Hematopoietic multipotent progenitor cell treated with erythropoietin and hydrocortisone succinate and interleukin-3 and kit ligand, for 8 days (in vitro differentiated cells): Measurements from ENCODE around the gene FHL1.
A peak's percentile ranks its signal among the peaks of the same experiment; 100 is the strongest.
"Not testable (repeated sequence)": the region's sequence is repeated elsewhere in the genome, so short reads cannot be mapped to it uniquely, and the experiment has no call there.

ENCODE experiments used
- DNase-seq: peaks from one replicate; pipeline ENCODE4 v3.0.0-alpha.2; 2015

FHL1 gene

DNA sequence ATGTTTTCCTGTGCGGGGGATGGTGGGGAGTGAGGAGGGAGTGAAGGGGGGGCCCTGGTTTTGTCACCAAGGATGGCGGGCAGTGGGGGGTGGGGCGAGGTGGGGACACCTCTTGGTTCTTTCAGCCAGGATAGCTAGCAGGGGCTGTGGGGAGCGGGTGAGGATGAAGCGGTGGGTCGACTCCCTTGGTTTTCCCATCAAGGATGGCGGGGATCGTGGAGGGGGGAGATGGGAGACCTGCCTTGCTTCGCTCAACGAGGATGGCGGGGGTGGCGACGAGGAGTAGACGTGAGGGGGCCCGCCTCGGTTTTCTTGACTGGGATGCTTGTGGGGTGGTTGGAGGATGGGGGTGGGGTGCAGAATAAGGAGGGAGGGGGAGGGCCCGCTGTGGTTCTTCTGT is 643 bp downstream of the FHL1 start:
- DNase-seq, result no peak

GRCh38 chrX:136148391-136148790 is 1.1 kb downstream of the FHL1 start:
- no peak for DNase-seq

DNA sequence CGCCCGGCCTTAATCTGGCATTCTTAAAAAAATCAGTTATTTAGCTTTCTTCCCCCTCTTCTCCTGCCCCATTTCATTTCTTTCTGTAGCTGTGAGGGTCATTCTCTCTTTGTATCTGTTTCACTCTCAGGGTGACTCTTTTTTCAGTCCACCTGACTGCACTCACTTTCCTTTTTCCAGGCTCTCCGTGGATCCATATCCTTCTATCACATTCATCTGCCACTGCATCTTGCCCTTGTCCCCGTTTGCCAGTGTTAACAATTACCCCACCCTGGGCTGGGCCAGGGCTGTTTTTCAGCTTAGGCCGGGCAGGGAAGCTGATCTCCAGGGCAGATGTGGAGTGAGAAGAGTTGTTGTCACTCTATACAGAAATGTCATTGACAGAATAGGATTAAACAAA is 7.7 kb downstream of the FHL1 start:
- DNase-seq, result no peak

GRCh38 chrX:136156560-136157117 is 9.3 kb downstream of the FHL1 start:
- DNase-seq, result no peak

- no peak for DNase-seq
Observed at GRCh38 chrX:136157187-136157586, 9.9 kb downstream of the FHL1 start.

- DNase-seq, result no peak
Observed at GRCh38 chrX:136158685-136159084, 11.4 kb downstream of the FHL1 start.

DNA sequence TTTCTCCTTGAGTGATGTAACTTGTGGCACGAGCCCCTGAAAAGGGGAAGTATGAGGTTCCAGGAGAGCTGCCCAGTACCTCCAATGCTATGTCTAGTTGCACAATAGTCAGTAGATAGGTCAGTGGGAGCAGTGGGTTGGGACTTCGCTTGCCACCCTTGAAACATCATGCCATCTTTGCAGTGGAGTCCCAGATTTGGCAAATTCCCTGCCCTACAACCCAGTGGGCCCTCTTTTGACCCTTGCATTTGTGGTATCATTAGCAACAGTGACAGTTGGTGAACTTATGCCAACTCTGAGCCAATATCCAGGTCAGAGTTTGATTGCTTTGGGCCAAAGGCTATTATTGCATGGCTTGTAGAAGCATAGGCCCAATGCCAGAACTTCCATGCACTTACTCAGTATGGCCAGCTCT is 12.3 kb downstream of the FHL1 start:
- no peak for DNase-seq

GRCh38 chrX:136162827-136163570 is 15.7 kb downstream of the FHL1 start:
- DNase-seq, result peak; percentile 49

DNA sequence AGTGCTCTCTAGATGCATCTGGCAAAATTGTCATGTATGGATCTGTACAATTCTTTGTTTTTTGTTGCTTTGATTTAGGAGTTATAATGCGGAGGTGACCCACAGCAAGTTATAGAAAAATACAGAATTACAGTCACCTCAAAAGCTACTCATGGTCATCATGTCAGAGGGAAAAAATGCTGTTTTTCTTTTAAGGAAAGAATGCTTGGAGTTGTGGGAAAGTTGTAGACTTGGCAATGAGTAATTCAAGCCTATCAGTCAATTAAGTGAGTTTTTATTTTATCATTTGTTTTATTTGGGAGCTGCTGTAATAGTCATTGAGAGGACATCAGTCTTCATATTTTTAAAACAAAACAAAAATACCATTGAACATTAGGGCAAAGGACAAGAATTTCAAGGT is 16.4 kb downstream of the FHL1 start:
- DNase-seq, result no peak

DNA sequence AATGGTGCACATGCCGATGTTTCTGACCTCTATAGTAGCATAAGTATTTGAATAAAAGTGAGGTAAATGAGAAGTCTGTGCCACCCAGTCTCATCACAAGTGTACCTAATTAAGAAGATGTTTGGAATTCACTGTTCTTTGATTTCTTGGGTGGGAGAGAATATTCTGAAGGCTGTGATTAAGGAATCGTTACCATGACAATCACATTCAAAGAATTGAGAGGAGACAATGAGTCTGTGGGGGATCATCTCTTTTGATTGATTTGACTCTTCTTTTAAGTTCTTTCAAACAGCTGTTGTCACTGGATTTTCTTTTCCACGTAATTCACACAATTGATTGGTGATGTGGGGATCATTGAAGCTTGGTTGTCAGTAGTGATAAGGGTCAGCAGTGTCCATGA is 18.1 kb downstream of the FHL1 start:
- no peak for DNase-seq

DNA sequence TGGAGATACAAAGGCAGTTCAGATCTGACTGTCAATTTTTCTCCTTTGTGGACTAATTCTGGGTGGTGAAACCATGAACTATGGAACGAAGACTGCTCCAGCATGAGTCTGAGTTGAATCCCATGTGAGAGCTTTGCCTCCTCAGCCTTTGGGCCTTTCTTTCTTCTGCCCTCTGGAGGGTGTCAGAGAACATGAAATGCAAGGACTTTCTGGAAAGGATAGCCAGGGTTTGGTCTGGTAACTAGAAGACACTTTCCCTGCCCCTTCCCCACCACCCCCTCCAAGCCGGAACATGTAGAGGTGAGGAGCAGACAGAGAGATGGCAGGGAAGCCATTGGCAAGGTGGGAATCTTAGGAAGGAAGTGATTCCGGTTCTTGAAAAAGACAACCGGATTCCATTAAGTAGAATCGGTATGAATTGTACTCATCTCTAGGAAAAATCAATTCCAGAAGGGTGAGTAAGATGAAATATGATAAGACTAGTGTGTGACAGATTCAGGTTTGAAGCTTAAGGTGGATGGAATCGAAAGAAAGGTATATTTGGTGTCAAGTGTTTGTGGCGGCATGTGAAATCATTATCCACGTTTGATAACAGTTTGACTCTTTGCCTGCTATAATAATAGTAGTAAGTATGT is 19.0 kb downstream of the FHL1 start:
- DNase-seq, result peak; percentile 14

DNA sequence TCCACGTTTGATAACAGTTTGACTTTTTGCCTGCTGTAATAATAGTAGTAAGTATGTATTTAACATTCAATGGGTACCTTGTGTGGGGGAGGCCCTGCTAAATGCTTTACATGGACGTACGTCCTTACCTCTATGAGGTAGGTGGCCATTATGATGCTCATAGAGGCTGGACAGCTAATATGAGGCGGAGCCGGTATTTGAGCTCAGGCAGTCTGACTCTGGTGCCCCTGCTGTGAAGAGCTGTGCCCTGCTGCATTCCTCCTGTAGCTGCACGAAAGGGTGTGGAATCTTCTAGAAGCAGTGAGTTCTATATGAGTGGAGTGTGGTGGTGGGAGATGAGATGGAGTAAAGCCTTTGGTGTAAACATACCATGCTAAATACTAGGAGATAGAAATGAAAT is 20.7 kb downstream of the FHL1 start:
- not testable (repeated sequence) for DNase-seq

- peak; percentile 34 for DNase-seq
Observed at GRCh38 chrX:136168929-136169735, 21.8 kb downstream of the FHL1 start.

GRCh38 chrX:136170139-136170800 is 22.9 kb downstream of the FHL1 start:
- DNase-seq, result no peak

- no peak for DNase-seq
Observed at GRCh38 chrX:136171420-136171819, 24.1 kb downstream of the FHL1 start.

DNA sequence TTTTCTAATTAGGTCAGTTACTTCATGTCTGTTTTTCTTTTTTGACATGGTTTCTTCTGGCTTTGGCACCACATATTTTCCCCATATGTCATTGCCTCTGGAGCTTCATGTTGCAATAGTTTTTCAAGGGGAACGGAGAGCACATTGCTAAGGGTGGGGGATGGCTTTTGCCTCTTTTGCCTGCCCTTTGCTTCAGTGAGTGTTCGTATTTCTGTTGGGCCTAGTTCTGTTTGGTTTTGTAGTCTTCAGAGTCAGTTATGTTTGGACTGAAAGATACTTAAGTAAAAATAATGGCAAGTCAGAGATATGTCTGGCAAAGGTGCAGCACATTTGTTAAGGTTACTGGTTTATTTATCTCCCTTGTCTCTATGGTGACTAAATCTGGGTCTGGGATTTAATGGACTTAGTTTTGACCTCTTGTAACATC is 29.1 kb downstream of the FHL1 start:
- DNase-seq, result no peak

DNA sequence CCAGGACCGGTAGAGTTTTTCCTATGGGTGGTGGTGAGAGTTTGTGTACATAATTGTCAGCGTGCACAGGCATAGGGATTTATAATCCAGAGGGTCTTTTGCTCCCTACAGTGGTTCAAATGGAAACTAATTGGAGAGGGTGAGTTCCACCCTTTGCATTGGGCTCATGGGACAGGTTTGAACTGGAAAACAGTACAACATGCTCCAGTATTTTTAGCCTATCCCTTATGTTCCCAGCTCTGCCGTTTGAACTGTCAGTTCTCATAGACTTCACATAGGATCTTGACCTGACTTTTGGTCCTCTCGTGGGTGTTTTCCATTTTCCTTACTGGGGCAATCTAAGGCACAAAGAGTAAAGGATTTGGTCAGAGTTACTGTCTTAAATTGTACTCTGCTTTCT is 31.8 kb downstream of the FHL1 start:
- DNase-seq, result no peak

DNA sequence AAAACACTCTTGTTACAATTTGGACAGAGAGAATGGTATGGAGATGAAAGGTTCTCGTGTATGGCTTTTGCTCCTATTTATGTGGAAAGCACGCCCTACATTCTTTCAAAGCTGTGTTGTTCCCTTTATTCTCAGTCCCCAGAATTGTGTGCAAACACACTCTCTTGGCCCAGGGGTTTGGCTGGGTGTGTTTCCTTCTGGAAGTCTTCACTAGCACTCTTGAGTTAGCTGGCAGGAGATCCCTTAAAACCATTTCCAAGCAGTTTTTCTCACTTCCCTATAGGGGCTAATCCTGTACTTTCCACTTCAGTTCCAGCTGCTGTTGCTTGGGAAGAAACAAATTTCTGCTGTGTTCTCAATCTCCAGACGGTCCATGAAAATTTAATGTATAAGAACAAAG is 35.1 kb downstream of the FHL1 start:
- DNase-seq, result no peak

DNA sequence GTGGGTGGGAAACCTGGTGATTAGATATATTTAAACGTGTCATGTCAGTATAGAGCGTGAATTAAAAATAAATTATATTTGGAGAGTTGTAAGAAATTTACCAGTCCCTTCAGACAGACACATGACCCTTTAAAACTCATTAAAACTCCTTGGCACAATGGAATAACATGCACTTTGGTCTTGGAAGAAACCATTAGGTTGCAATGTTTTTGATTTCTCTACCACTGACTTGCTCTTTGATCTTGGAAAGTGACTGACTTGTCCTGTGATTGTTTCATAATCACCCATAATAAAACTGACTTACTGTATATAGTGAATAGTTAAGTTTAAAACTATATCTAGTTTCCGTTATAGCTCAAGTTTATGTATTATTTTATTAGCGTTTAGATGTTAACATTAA is 35.8 kb downstream of the FHL1 start:
- DNase-seq, result no peak

DNA sequence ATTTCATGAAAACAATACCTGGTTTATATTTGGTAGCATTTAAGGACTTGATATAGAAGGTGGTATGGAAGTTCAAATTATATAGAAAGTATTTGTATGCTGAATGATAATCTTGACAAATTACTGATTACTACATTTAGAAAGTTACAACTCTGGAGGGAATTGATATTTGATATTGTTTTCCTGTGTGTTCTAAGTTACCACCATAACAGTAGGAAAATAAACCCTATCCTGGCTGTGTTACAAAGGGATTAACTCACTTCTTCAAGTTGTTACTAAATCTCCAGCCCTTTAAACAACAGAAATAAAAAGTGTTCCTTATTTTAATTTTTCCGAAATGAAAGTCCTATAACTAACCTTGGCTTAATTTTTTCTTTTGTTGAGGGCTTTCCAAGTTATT is 36.6 kb downstream of the FHL1 start:
- DNase-seq, result no peak

DNA sequence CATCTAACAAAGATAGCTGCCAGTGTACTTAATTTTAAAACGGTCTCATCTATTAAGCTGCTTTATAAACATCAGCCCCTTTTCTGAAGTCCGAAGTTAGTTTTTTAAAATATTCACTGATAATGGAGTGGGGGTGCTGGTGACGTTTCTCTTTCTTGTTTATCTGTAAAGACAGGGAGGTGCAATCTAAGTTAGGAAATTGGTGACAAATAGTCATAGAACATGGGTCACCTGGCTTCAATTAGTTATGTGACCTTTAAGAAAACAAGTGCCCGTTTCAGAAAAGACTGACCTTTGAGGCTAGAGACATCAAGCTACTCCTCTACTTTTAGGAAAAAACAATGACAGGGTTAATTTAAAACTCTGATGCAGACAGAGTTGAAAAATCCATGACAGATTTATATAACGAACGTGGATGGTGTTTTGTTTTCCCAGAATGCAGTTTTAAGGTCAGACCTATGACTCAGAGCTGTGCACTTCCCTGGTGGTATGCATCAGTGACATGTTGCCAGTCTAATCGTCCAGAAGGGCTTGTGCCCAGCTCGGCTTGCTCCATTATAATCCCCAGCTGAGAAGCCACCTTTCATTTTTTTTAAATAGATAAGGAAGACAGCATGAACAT is 38.2 kb downstream of the FHL1 start:
- DNase-seq, result no peak

DNA sequence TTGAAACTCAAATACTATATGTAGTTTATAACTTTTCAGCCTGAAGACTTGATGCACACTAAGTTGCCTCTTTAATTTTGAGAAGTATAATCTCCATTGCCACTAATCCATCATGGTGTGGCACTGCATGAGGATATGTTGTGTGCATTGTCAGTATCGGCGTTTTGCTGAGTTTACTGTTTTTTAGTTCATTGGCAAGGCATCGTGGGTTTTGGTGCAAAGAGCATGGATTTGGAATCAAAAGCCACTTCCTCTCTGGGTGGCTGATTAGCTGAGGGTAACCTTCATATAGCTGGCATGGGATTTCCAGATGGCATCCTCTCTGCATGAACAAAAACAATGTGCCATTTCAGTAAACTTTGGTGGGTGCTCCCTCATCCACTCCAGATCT is 38.7 kb downstream of the FHL1 start:
- no peak for DNase-seq

GRCh38 chrX:136189222-136189621 is 41.9 kb downstream of the FHL1 start:
- DNase-seq, result no peak
